Vagina (tissue), 2 donors: Measurements from ENCODE around the gene PPIL6.

Experiments
- POLR2A ChIP-seq, 2 donors: fragments of 450-650 bp; IDR thresholded peaks; one replicate each; pipeline ENCODE4 v1.6.1; 2017; ENCODE audit warnings: antibody characterized with exemption in 2 of 2, mild to moderate bottlenecking in 2 of 2, moderate library complexity in 2 of 2
- POLR2AphosphoS5 ChIP-seq, 2 donors: sonication (generic); formaldehyde crosslinking; IDR thresholded peaks; one replicate each; pipeline ENCODE4 v1.9.0; 2017; ENCODE audit warnings: antibody characterized with exemption in 2 of 2, mild to moderate bottlenecking in 2 of 2, low read depth in 1 of 2; ENCODE audit not compliant: insufficient read depth in 1 of 2
- TF ChIP-seq, protein P1 (sequence below), 3 experiments: fragments of 450-650 bp in 2 of 3; fragments of 200-600 bp in 1 of 3; sonication (generic) in 1 of 3; IDR thresholded peaks; one replicate each; pipeline ENCODE4 v1.5.1; 2017 to 2019; ENCODE audit warnings: antibody characterized with exemption in 3 of 3, mild to moderate bottlenecking in 2 of 3, moderate library complexity in 2 of 3

DNA sequence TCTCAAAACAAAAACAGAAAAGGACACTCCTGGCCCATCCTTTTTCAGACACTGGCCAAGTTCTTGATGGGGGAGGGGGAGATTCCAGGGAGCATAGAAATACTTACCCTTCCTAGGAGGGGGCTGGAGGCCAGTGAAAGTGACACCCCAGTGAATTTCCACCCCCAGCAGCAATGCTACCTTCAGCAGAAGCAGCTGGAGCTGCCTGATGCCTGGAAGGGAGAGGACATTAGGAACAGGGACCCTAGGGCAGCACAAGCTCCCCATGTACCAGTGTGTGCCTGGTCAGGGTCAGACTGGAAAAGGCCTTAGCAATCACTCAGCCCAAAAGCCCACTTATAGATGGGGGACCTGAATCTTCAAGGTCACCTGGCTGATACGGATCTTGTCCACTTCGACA, 12.7 kb upstream of the PPIL6 start:
- TF ChIP-seq POLR2A (IDR thresholded peaks at IDR 0.05): no peak
- TF ChIP-seq, protein P1, sequence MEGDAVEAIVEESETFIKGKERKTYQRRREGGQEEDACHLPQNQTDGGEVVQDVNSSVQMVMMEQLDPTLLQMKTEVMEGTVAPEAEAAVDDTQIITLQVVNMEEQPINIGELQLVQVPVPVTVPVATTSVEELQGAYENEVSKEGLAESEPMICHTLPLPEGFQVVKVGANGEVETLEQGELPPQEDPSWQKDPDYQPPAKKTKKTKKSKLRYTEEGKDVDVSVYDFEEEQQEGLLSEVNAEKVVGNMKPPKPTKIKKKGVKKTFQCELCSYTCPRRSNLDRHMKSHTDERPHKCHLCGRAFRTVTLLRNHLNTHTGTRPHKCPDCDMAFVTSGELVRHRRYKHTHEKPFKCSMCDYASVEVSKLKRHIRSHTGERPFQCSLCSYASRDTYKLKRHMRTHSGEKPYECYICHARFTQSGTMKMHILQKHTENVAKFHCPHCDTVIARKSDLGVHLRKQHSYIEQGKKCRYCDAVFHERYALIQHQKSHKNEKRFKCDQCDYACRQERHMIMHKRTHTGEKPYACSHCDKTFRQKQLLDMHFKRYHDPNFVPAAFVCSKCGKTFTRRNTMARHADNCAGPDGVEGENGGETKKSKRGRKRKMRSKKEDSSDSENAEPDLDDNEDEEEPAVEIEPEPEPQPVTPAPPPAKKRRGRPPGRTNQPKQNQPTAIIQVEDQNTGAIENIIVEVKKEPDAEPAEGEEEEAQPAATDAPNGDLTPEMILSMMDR (IDR thresholded peaks at IDR 0.05): no peak
- TF ChIP-seq POLR2AphosphoS5 (IDR thresholded peaks at IDR 0.05; ENCODE audit: insufficient read depth in 1 of 2, low read depth in 1 of 2): no peak
